ENCODE measurements around the gene LYPD4.

LYPD4 gene

DNA sequence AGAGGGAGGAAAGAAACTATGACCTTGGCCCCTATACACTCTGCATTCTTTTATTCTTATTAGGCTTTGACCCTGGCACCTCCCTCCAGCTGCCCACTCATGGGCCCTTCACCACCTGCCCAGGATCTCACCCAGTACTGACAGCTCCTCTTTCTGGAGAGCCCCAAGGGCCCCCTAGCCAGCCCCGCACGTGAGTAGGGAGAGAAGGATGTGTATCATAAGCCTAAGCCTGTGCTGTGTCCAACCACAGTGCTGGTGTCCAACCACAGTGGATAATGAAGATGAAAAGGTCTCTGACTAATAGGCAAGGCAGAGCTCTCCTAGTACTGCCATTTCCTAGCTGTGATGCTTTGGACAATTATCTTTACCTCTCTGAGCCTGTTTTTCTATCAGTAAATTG lies 4.6 kb upstream of the LYPD4 start:
- no peak for DNase-seq

DNA sequence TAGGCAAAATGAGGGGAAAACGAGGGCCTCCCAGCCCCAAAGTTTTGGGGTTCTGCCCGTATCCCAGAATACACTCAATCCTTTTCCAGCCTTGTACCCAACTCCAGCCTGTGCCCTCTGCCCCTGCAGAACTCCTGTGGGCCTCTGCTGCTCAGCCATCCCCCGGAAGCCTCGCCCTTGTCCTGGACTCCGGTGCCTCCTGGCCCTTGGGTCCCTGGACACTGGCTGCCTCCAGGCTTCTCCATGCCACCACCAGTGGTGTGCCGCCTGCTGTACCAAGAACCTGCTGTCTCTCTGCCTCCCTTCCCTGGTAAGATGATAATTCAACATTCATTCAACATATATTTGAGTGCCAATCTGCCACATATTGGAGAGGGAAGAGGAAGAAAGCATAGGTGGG lies 4.2 kb upstream of the LYPD4 start:
- no peak for DNase-seq

DNA sequence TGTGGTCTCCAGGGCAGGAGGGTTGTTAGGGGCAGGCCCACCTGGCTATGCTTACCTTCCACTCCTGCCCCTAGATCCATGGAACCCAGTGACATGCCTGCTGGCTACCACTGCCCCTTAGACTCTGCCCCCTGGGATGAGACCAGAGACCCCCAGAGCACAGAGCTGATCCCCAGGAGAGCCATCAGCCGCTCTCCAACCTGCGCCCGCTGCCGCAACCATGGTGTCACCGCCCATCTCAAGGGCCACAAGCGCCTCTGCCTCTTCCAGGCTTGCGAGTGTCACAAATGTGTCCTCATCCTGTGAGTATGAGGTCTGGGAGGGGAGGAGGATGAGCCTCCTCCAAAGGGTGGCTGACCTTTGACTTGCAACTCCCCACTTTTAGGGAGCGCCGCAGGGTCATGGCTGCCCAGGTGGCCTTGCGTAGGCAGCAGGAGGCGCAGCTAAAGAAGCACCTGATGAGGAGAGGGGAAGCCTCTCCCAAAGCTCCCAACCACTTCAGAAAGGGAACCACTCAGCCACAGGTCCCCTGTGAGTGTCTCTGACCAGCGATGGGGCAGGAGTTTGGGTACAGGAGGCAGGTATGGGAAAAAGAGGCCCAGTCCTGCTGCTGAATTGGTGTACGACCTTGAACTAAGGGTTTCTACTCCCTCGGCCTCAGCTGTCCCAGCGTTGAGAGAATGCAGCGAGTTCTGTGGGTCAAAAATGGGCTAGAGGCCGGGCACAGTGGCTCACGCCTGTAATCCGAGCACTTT lies 3.0 kb upstream of the LYPD4 start:
- no peak for DNase-seq

DNA sequence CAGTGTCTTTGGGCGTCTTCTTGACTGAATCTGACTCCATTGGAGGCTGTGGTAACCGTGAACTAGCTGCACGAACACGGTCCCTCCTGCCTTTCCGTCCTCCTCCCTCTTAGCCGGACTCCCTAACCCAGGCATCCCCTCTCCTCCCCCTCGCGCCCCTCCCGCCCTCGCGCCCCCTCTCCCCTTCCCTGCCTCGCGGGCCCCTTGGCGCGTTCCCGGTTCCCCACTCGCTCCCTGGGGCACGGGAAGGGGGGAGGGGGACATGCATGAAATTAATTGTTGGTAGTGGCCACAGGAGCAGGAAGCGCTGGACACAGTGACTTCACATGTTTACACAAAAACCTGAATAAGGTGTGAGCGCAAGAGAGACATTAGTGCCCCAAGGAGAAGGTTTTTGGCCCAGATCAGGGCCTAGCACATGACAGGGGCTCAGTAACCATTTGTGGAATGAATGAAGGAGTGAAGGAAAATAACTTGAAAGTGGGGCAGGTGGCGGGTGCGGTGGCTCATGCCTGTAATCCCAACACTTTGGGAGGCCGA lies 638 bp upstream of the LYPD4 start:
- no peak for DNase-seq

DNA sequence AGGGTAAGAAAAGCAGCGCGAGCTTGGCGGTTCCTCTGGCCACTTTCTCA lies 343 bp upstream of the LYPD4 start, which contains the start of gene DMRTC2:
Gene DMRTC2 (plus strand): TSS at position 42 of the 50 bp plus-strand sequence. CDS start 2,387 bp downstream, outside the sequence.
- DNase-seq, result no peak

DNA sequence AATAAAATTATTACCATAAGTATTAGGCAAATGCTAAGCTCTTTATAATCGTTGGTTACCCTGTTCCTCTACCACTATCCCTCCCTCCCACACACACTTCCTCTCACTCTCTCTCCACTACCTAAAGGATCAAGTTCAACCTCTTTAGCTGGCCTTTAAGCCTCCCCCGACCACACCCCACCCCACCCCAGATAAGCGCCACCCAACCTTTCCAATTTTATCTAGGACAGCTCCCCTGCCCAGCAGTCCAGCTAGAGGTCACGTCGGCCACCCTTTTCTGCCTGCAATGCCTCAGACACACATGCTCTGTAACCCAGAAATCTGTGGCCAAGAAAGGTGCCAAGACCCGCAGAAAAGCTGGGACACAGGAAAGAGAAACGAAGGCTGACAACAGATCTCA lies 1.1 kb downstream of the LYPD4 start:
- DNase-seq, result no peak

DNA sequence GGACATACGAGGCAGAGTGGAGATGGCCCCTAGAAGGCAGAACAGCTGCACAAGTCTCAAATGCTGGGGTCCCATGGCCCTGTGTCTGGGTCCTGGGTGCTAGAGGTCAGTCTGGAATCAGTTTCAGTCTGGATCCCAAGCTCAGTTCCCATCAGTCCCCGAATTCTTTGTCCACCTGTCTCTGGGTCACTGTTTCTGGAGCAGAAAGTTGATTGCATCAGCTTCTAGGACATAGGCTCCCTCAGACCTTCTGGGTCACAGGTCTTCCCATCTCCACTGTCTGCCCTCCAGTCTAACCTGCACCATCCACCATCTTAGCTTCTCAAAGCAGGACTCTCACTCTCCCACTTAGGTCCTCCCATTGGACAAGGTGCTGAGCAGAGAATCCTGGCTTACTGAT lies 5.3 kb downstream of the LYPD4 start:
- no peak for DNase-seq

DNA sequence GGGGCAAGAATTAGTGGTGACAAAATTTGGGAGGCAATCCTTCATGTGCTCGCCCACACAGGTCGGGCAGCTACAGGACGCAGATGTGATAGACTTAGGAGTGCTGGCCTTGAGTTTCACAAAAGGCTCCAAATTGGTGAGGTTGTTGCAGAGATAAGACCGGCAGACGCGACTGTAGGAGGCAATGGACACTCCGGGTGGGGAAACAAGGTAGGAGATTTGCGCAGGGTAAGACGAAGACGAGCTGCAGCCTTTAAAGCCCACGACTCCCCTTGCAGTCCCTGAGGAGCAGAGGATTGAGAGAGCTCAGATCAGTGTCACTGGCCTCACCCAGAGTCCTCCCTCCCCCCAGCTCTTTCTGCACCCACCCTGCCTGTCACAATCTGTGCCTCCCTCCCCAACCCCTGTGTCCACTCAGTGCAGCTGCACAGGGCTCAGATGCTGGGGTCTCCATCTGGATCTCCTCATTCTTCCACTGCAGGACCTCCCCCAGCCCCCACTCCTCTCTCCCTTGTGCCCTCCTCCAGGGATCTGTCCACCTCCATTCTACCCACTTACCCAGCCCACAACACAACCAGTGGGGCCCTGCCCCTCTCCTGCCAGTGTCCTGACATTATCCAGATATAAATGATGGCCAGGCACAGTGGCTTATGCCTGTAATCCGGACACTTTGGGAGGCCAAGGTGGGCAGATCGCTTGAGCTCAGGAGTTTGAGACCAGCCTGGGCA lies 6.3 kb downstream of the LYPD4 start:
- no peak for DNase-seq

DNA sequence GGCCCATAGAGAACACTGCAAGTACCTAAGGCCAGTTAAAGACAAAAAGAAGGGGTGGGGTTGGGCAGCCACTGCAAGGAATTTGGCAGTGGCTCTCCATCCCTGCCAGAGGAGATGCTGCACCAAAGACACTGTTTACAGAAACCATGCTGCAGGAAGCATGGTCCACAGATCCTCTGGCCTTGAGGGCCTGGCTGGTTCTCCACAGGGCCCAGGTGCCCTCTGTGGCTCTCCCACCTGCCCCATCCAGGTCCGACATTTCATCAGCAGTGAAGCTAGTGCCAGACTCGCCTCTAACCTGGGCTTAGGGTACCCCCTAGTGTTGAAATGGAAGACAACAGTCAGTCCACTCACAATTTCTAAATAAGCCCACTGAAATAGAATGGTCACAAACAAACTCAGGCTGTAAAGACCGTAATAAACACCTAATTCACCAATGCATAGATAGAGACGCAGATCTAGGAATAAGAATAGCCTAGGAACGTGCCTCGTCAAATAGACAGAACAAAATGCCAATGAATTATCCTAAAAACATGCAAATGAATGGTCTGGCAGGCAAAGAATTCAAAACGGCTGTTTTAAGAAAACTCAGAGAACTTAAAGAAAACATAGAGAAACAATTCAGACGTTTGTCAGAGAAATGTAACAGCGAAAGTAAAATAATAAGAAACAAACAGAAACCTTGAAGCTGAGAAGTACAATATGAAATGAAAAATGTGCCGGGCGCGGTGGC lies 23.3 kb downstream of the LYPD4 start:
- DNase-seq, result peak; percentile 68 to 75

DNA sequence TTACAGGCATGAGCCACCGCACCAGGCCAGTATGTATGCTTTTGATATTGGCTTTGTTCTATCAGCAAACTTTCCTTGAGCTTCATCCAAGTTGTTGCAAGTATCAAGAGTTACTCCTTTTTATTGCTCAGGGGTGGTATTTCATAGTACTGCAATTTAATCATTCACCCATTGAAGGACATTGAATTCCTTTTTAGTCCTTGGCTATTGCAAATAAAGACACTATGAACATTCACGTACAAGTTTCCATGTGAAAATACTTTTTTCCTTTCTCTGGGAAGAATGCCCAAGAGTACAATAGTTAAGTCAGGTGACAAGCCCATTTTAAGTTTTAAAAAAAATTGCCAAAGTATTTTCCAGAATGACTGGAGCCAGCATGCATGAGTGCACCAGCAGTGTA lies 27.7 kb downstream of the LYPD4 start:
- no peak for DNase-seq

DNA sequence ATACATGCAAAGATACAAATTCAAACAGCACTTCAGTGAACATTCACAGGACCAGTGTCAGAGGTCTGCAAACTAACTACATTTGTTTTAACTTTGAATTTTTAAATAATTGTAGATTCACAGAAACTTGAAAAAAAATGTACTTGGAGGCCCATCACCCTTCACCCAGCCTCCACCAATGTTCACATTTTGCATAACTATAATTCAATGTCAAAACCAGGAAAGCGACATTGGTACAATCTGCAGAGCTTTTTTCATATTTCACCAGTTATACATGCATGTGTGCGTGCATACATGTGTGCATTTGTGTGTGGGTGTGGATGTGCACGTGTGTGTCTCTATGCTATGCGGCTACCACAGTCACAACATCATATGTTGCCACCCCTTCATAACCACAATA lies 29.2 kb downstream of the LYPD4 start:
- DNase-seq, result no peak

DNA sequence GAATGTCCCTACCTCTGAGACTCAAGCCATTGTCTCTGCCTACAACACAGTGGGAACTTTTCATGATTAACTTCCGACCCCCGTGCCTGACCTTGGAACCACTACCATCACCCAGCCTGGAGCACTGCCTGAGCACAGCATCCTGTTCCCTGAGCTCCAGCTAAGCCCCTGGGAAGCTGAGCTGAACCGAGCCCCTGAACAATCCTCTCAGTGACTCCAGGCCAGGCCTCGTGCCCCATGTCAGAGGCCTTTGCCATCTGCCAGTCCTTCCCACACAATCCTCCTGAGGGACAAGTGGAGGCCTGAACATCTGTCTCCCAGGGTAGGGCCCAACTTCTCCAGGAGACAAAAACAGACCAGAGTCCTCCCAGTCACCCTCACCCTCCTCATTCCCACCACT lies 30.6 kb downstream of the LYPD4 start:
- DNase-seq, result no peak

DNA sequence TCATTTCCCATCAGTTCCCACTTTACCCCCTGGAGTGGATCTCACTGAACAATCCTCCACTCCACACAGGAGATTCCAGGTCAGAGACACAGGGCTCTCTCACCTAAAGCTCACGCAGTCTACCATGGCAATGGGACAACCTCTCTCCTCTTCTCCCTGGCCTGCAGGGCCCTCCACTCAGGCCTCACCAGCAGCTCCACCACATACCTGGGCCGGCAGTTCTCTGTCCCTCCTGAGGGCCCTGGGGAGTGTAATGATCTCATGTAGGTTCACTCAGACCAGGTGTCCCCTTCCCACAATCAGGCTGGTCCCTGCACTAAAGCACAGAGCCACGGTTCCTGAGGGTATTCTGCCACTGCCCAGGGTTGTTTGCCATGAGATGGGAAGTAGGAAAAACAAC lies 32.5 kb downstream of the LYPD4 start:
- DNase-seq, result no peak

DNA sequence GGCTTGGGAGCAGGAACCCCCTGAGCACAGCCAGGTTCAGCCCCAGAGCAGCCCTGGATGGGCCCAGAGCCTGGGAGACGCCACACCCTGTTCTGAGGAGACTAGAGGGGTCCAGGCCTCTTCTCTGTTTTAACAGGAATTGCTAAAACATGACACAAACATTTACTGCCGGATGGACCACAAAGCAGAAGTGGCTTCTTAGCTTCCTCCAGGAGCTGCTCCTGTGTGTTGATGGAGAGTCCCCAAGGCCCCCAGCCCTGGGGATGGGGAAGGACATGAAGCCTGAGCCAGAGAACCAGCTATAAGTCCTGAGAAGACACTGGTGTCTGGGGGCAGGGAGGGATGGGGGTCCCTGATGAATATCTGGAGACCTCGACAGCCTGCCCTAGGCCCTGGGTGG lies 33.4 kb downstream of the LYPD4 start:
- DNase-seq, result peak; percentile 70 to 76

DNA sequence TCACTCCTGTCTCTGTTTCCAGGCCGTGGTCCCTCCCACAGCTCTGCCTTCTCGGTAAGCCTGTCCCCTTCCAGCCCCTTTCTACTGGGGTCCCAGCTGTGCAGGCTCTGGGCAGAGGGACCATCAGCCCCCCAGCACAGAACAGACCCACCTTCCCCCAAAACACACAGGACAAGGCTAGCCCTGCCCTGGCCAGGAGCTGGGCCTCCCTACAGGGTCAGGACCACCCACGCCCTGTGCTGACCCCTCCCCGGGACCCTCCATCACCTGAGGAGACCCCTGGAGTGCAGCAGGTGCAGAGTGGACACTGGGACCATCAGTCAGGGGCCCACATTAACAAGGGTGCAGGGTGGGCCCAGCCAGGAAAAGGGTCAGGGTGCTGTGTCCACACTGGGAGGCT lies 34.2 kb downstream of the LYPD4 start:
- no peak for DNase-seq

DNA sequence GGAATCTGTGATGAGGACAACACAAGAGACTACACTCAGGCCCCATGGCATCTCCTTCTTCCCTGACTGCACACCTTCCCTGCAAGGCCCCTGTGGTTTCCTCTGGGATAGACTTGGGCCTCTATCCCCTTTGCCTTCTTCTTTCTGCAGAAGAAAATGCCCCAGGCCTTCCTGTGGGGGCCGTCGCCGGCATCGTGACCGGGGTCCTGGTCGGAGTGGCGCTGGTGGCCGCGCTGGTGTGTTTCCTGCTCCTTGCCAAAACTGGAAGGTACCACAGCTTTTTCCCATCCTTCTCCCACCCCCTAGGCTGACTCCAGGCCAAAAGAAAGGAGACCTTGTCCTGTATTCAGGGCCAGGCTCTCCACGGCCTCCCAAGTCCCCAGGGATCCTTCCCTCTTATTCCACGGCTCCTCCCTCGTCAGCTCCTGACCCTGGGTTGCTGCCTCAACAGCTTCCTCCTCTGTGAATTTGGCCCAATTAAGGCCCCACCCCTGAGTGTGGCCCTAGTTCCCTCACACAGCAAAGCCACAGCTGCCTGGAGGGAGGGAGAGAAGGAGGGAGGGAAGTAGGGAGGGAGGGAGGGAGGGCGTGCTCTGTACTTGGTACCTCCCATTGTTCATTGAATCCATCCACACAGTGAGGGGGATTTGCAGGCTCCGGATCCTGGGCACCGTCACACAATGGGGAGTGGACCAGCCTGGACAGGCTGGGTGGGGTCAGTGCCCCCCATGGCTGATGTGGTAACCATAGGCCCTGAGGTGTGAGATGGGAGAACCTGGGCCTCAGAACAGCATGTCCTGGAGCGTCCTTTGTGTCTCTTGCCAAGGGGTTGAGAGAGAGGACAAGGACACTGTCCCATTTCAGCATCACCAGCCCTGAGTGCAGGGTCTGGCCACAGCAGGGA lies 35.6 kb downstream of the LYPD4 start:
- no peak for DNase-seq

DNA sequence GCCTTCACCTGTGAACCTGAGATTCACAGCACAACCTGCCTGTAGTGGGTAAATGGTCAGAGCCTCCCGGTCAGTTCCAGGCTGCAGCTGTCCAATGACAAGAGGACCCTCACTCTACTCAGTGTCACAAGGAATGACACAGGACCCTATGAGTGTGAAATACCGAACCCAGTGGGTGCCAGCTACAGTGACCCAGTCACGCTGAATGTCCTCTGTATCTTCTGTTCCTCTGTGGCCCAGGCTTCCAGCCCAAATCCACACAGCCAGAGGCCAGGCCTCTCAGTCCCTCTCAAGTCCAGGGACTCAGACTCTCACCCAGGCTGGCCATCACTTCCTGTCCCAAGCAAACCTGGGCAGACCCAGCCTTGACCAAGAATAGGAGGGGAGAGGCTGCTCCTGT lies 37.3 kb downstream of the LYPD4 start:
- DNase-seq, result no peak

DNA sequence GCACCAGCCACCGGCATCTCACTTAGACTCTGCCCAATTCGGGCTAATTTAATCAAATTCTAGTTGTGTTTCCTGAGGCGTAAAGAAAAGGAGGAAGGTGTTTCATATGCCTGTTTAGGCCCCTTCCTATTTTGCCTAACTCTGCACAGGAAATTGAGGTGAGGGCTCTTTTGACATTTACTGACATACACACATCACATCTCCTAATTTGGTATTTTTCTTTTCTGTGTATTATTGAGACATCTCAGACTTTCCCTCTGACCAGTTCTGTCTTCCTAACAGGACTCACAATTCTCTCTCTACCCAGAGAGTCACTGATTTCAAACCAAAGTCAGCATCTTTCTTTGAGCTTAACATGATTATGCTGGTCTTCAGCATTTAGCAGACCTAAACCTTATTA lies 40.1 kb downstream of the LYPD4 start:
- DNase-seq, result no peak

DNA sequence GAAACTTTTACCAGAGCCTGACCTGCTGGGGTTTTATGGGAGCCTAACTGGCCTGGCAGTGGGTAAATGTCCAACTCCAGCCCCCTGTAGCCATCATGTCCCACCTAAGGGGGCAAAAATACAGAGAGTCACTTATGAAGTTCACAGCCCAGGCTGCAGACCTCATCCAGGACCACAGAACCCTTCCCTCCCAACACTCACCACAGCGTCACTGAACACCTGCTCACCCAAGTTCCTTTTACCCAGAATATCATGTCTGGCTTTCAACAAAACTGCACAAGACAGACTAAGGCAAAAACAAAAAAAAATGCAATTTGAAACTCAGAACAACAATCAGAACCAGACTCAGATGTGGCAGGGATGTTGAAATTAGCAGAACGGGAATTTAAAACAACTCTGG lies 41.7 kb downstream of the LYPD4 start:
- DNase-seq, result no peak

DNA sequence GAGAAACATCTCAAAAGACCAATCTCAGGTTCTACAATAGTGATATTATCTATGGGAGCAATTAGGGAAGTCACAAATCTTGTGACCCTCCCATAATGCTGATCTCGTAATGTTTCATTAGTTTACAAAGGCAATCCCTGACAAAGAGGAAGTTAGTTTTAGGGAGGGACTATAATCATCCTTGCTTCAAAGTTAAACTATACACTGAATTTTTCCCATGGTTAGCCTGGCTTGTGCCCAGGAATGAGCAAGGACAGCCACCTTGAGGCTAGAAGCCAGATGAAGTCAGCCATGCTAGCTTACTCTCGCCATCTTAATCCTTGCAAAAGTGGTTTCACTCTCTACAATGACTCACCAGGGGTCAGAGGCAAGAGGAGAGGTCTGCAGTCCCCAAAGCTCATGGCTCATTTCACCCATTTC lies 42.7 kb downstream of the LYPD4 start:
- peak; percentile 30 to 76 for DNase-seq

DNA sequence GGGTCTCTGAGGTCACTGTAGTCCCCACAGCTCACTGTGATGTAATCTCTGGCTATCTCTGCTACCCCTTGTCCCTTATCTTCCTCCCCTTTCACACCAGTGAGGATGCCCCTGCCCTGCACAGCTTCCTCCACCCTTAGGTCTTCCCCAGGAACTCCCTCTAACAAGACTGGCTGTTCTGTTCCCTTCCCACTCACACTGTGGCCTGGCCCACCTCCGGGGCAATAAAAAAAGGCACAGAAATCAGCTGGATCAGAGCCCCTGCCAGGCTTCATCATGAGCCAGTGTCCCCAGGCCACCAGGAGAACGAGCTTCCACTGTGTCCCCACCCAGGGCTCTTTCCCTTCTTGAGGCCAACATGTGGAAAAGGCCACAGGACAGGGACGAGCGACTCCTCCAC lies 43.5 kb downstream of the LYPD4 start:
- DNase-seq, result no peak

DNA sequence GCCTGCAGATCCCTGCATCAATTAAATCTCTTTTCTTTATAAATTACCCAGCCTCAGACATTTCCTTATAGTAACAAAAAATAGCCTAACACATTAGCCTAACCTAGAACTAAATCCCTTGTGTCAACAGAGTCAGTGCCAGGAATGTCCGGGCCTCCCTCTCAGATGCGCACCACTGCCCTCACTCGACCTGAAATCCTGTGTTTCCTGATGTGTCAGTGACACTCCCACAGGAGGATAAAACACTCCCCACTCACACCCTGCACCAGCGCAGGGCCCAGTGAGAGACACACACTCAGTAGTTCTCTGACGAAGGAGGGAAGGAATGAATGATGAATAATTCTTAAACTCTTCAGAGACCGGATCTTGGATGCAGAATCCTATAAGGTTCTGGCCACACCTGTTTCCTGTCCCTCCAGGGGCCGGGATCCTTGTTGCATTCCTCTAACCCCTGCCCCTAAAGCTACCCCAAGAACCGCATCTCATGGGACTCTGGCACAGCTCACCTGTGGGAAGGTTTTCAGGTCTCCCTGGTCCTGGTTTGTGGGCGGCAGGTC lies 45.0 kb downstream of the LYPD4 start:
- DNase-seq, result no peak

DNA sequence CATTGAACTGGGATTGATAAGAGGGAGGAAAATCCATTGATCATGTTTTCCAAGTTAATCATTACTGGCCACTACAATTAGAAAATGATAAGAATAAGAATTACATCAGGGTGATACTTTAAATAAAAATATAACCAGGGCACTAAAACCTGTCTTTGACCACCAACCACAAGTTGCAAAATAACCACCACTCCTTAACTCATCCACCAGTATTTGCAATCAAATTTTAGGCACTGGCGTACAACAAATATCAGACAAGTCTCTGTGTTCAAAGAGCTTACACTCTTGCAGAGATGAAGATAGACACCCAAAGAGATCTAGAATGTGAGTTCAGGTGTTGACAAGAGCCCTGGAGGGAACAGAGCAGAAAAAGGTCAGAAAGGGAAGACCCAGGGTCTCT lies 47.6 kb downstream of the LYPD4 start:
- no peak for DNase-seq
